SH-SY5Y (cell line): ENCODE results near the gene ACAD8.

Source experiments
- GATA2 ChIP-seq: IDR thresholded peaks from 2 replicates; pipeline ENCODE4 v1.6.1; 2011; ENCODE audit warnings: mild to moderate bottlenecking, low read depth, low read length
- GATA3 ChIP-seq: IDR thresholded peaks from 2 replicates; pipeline ENCODE4 v1.6.1; 2011; ENCODE audit warnings: low read depth, mild to moderate bottlenecking, low read length, moderate library complexity

The ACAD8 gene

DNA sequence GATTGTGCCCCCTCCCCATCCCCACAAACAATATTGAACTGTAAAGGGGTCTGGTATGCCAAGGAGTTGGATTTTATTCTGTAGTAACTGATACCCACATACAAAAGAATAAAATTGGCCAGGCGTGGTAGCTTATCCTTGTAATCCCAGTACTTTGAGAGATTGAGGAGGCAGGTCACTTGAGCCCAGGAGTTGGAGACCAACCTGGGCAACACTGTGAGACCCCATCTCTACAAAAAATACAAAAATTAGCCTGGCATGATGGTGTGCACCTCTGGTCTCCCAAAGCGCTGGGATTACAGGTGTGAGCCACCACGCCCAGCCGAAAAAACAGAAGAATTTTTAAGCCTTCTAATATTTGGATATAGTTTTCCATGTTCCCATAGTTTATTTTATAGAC lies 18.6 kb downstream of the ACAD8 start:
- TF ChIP-seq GATA2 (no peak), GATA3 (no peak)

DNA sequence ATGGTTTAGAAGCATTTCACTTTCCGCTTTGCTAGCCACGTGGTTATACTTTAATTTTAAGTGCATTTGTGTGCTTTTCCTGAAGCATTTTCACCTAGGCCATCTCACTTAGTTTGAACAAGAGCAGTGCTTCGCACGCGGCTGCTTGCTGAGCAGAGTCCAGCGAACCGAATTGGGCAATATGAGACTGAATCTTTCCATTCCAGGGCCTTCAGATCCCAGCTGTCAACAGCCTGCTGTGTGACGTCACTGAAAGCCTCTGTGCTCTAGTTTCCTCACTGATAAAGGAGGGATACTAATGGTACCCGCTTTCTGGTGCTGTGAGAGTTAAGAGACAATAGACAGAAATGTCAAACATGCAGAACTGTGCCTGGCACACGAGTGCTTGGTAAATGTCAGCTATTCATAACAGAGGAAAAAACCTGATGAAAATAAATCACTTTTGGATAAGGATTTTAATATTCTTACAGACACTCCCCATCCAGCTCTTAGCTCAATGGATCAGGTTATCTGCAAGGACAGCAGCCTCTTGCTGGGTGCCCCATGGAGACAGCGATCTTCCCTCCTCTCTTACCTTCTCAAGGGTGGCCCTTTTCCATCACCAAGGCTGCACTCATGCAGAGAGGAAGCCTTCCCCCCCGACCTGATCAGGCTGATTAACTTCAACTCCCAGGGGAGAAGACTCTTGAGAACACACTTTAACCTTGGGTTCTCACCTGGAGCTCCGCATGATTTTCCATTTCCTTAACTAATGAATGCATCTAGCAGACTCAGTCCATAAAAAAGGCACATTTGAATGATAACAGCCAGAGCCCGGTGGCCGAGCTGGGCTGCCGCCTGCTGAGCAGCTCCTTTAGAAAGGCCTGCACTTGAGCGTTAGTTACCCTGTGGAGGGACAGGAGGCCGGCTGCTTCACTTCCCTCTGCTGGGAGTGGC lies 19.3 kb downstream of the ACAD8 start:
- TF ChIP-seq GATA2, result no peak
- no peak for TF ChIP-seq GATA3

DNA sequence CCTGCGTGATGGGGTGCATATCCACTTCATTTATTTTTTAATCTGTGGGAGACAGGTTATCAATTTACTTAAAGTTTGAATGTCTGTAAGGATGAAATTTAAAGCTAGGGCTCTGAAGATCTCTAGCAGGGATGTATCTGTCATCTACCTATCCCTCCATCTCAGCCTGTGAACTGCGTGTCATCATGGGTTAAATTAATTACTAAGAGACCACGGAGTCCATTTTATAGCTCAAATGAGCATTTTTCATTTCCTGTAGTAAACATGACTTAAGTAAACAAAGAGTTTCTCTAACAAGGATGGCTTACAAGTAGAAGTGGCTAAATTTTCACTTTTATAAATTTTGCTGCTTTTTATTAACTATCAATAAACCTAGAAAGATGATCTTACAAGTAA lies 19.9 kb downstream of the ACAD8 start:
- no peak for TF ChIP-seq GATA2
- no peak for TF ChIP-seq GATA3

DNA sequence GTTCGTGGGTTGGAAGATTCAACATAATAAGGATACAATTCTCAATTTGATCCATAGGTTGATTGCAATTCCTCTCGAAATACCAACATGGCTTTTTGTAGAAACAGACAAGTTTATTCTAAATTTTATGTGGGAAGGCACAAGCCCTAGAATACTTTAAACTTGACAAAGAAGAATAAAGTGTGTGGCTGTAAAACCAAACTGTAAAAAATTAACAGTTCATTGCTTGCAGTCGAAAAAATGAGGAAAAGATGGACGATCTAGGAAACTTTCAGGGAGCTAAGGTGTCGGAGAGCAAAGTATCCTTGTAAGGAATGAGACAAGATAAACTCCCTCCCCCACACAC lies 21.8 kb downstream of the ACAD8 start:
- TF ChIP-seq GATA3, result no peak
- no peak for TF ChIP-seq GATA2

DNA sequence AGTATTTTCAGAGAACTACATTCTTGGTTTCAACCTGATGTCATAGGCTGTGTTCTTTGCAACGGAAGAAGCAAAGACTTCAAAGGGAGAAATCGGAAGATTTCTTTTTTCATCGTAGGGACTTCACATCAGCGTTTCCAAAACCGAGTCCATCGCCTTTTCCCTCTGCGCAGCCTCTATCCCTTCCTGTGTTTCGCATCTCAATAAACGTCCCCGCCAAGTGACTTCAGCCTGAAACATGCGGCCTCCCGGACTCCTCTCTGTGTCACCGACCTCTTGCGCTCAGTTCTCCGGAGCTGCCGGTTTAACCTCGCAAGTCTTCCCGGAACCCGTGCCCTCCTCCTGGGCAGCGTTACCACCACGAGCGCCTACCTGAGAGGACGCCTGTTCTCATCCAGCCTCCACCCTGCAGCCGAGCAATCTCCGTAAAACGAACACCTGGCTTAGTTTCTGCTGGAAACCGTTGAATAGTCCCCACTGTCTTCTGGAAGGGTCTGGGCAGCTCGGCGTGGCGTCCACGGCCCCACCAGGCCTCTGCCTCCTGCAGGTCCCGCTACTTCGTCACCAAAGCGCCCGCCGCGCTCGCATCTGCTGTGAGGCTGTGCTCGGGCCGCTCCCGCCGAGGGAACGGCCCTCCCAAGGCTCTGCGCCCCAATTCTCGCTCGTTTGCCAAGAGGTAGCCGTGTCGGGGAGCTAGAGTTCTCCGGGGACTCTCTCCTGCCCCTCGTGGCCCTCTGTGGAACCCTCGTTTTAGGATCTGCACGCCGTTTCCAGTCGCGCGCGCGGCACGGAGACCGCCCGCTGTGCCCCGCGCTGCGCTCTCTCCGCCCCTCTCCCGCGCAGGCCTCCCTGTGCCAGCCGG lies 22.4 kb downstream of the ACAD8 start, which contains the start of gene GLB1L3:
TSS of gene GLB1L3 (plus strand) at position 846 of the 862 bp plus-strand sequence. CDS start 362 bp downstream, outside the sequence.
- TF ChIP-seq GATA3, result no peak
- no peak for TF ChIP-seq GATA2

DNA sequence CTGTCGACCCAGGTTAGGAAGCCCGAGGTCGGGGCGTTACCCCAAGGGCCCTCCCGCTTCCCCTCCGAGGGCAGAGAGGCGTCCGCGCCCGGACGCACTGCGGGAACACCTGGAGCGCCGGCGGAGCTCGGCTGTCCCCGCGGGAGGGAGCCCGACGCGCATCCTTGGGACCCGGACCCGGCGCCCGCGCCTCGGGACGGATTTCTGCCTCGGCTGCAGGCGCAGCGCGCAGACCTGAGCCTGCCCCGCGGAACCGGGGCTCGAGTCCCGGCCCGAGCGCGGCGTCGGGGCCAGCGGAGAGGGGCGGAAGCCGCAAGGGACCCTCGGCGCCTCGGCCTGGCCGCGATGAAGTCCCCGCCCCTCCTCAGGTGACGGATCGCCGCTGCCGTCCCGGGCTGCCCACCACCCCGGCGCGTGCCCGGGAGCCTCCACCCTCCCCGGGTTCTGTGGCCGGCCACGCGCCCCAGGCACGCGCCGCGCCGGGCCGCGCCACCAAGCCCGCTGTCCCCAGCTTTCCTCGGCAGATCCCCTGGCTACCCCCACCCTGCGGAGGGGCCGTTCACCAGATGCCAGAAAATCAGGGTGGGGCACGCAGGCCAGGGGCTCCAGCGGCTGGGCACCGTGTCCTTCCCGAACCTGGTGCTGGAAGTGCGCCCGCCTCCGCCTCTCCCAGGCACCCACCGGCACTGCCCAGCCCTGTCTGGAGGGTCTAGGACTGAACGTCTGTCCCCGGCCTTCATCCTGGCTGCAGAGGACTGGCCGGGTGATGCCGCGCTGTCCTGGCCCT lies 23.2 kb downstream of the ACAD8 start:
- TF ChIP-seq GATA2 (no peak), GATA3 (no peak)

DNA sequence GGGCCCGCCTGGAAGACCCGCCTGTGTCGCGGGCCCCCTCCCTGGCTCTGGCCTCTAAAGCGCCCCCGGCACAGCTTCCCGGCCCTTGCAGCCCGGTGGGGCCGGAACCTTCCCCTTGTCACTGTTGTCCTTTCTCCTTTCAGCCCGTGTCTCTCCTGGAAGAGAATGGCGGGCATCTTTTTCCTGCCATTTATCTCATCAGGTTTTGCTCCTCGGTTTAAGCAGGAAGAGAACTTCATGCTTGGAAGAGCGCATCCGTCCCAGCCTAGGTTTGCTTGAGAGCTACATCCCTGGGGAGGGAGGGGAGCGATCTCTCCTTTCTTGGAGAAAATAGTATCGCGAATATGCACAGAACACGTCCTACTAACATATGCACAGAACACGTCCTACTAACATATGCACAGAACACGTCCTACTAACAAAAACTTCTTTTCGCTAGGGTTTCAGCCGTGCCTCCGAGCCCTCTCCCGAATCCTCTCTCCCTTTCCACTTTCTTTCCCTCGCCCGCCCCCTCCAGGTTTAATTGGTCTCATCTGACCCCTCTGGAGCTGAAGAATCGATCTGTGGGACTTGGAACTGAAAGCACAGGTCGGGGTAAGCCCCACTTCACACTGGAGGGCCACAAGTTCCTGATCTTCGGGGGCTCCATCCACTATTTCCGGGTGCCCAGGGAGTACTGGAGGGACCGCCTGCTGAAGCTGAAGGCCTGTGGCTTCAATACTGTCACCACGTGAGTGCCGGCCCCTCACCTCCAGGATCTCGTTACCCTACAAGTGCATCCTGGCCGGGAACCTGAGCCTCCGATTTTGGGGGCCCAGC lies 24.0 kb downstream of the ACAD8 start:
- TF ChIP-seq GATA2 (no peak), GATA3 (no peak)

DNA sequence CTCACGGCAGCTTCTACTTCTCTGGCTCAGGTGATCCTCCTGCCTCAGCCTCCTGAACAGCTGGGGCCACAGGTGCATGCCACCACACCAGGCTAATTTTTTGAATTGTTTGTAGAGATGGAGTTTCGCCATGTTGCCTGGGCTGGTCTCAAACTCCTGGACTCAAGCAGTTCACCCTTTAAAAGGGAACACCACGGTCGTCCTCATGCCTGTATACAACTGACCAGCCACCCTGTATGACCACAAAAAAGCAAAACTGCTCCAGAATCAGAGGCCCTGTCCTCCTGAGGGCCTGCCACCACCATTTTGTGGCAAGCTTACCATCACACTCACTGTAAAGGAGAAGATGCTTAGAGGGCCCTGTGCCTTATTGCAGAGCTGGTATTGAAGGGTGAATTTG lies 25.0 kb downstream of the ACAD8 start:
- TF ChIP-seq GATA2 (no peak), GATA3 (no peak)

DNA sequence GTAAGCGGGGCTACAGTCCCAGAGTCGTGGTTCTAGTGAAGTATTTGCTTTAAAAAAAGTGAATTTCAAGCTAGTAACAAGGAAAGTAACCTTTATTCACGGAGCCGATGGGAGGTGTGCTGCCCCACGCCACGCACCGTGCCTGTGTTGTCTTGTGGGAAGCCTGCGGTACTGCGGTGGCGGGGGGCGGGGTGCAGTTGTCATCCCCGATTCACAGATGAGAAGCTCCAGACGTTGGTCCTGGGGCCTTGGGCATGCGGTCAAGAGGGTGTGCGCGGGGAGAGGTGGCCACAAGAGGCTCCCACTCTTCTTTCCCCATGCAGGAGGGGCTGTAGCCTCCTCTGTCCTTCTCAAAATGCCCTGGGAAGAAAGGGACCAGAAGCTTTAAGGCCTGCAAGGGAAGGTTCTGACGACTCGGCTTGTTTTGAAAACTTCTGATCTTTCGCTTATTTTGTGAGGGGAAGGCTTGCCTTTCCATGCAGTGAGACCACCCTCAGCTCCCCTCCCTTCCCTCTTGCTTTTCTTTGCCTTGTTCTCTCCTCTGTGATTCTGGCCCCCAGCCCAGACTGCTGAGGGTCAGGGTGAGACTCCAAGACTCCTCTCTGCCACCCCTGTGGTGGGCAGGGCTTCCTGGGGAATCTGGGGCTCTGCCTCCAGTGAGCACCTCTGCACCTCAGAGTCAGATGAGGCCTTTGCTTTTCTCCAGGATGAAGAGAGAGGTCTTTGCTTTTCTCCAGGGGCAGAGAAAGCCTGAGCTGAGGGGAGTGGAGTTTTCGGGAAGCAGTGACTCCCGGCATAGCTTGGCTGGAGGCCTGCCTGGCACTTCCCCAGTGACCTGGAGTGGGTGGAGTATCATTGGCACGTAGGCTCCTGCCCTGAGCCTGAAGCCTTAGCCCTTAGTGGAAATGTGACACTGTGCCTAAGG lies 29.0 kb downstream of the ACAD8 start:
- TF ChIP-seq GATA2, result no peak
- no peak for TF ChIP-seq GATA3

DNA sequence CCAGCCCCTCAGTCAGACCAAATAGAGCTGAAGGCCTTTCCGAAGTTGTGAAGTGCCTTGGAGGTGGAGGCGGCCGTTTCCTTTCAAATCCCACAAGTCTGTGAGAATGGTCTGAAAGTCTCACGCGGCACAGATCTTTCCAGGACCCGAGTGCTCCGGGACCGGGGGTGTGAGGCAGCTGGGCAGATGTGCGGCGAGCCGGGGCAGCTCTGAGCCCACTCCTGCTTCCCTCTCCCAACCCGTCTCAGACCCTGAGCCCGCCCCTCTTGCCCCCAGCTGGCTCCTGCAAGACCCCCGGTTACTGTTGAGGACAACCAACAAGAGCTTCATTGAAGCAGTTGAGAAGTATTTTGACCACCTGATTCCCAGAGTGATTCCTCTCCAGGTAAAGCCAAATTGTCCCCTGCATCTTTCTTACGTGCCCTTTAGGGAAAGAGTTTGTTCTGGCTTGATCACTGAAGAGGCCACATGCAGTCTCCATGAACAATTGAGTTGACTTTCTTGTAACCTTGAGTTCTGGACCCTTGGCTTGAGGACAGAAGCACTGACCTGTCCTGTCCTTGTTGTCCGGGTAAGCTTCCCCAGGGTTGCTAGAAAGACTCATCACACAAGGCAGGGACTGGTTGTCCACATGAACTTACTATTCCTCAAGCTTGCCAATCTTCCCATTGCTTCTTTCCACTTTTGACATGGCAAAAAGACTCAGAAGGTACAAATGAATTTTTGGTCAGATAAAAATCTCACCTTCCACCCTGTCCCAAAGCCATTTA lies 30.3 kb downstream of the ACAD8 start:
- no peak for TF ChIP-seq GATA3
- no peak for TF ChIP-seq GATA2

DNA sequence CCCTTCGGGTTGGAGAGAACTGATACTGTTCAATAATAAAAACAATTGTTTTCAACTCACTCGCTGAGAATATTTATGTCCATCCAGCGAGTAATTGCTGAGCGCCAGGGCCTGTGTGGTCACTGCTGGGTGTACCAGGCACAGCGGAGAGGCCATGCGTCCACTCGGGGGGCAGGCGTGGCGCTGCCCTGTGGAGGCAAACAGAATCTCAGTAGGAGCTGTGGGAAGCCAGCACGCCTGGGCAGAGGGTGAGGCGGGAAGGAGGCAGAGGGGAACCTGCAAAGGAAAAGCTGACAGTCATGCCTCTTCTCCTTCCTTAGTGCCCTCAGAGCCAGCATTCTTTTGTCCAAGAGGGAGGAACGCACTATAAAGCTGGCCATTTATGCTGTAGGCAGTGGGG lies 34.2 kb downstream of the ACAD8 start:
- no peak for TF ChIP-seq GATA2
- no peak for TF ChIP-seq GATA3

DNA sequence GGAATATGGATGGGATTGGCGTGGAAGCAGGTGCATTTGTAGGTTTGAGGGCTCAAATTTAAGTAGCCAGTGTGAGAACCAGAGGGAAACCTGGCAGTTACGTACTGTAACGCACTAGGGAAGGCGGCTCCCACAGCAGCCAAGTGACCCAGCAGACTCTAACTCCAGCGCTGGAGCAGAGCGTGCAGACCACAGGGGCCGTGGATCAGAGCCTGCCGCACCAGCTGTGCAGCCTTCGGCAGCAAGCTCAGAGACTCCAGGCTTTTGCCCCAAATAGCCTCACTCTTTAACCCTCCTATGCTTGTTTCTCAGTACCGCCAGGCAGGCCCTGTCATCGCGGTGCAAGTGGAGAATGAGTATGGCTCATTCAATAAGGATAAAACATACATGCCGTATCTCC lies 35.1 kb downstream of the ACAD8 start:
- TF ChIP-seq GATA3, result no peak
- no peak for TF ChIP-seq GATA2
